GM23338 (cell line): ENCODE results near the gene SHISA9.

ENCODE experiments used
- CREB1 ChIP-seq: fragments of 250-450 bp; sonication (Bioruptor Pico); IDR thresholded peaks from 2 replicates; pipeline ENCODE4 v1.5.0; 2020; ENCODE audit warnings: low read depth, mild to moderate bottlenecking, moderate library complexity
- EZH2 ChIP-seq: fragments of 200-600 bp; sonication (generic); IDR thresholded peaks from one replicate; pipeline ENCODE4 v1.8.0; 2017; ENCODE audit warnings: antibody characterized with exemption, mild to moderate bottlenecking, low read depth; ENCODE audit not compliant: unreplicated experiment
- EZH2phosphoT487 ChIP-seq: fragments of 200-600 bp; sonication (generic); IDR thresholded peaks from one replicate; pipeline ENCODE4 v1.8.1; 2018; ENCODE audit warnings: antibody characterized with exemption; ENCODE audit not compliant: unreplicated experiment
- JUNB ChIP-seq: IDR thresholded peaks from one replicate; pipeline ENCODE4 v1.6.1; 2016; ENCODE audit warnings: antibody characterized with exemption; ENCODE audit not compliant: unreplicated experiment
- POLR2AphosphoS5 ChIP-seq: IDR thresholded peaks from 2 replicates; pipeline ENCODE4 v1.6.1; 2016; ENCODE audit warnings: antibody characterized with exemption, low read depth
- STAT1 ChIP-seq: IDR thresholded peaks from one replicate; pipeline ENCODE4 v1.6.1; 2016; ENCODE audit warnings: antibody characterized with exemption; ENCODE audit not compliant: unreplicated experiment
- ZNF114 ChIP-seq: fragments of 250-450 bp; sonication (Bioruptor Pico); IDR thresholded peaks from 2 replicates; pipeline ENCODE4 v1.5.0; 2020; ENCODE audit warnings: mild to moderate bottlenecking, moderate library complexity
- TF ChIP-seq, protein P1 (sequence below), 2 experiments: fragments of 200-600 bp in 1 of 2; sonication (generic) in 1 of 2; conservative IDR thresholded peaks; 2 replicates each; pipeline versions ENCODE4 v1.5.1 to v1.6.1; 2016 to 2017; ENCODE audit warnings: antibody characterized with exemption in 2 of 2, low read depth in 2 of 2, mild to moderate bottlenecking in 2 of 2, moderate library complexity in 1 of 2
- TF ChIP-seq, protein P2 (sequence below): IDR thresholded peaks from one replicate; pipeline ENCODE4 v1.6.1; 2018; ENCODE audit warnings: antibody characterized with exemption; ENCODE audit not compliant: unreplicated experiment
- TF ChIP-seq, protein P3 (sequence below): IDR thresholded peaks from 2 replicates; pipeline ENCODE4 v1.6.1; 2016; ENCODE audit warnings: antibody characterized with exemption

DNA sequence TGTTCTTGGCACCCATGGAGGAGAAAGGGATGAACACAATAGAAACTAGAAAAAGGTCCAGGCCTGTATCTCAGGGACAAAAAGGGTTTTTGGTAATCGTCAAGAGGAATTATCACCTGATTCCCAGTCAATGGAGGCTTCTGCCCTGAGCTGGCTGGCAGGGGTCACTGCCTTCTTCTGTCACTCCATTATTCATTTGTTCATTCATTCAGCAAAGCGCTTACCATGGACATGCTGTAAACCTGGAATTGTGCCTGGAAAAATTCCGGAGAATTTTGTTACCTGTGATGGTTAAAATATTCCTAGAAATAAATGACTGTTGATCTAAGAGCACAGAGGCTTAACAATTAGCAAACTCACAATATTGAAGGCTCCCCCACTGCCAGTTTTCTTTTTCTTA, 212.3 kb downstream of the SHISA9 start:
- TF ChIP-seq, protein P1, sequence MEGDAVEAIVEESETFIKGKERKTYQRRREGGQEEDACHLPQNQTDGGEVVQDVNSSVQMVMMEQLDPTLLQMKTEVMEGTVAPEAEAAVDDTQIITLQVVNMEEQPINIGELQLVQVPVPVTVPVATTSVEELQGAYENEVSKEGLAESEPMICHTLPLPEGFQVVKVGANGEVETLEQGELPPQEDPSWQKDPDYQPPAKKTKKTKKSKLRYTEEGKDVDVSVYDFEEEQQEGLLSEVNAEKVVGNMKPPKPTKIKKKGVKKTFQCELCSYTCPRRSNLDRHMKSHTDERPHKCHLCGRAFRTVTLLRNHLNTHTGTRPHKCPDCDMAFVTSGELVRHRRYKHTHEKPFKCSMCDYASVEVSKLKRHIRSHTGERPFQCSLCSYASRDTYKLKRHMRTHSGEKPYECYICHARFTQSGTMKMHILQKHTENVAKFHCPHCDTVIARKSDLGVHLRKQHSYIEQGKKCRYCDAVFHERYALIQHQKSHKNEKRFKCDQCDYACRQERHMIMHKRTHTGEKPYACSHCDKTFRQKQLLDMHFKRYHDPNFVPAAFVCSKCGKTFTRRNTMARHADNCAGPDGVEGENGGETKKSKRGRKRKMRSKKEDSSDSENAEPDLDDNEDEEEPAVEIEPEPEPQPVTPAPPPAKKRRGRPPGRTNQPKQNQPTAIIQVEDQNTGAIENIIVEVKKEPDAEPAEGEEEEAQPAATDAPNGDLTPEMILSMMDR (conservative IDR thresholded peaks at IDR 0.05; ENCODE audit: low read depth in 2 of 2) = no peak
- TF ChIP-seq EZH2 = no peak
- no peak for TF ChIP-seq POLR2AphosphoS5
- TF ChIP-seq, protein P2, sequence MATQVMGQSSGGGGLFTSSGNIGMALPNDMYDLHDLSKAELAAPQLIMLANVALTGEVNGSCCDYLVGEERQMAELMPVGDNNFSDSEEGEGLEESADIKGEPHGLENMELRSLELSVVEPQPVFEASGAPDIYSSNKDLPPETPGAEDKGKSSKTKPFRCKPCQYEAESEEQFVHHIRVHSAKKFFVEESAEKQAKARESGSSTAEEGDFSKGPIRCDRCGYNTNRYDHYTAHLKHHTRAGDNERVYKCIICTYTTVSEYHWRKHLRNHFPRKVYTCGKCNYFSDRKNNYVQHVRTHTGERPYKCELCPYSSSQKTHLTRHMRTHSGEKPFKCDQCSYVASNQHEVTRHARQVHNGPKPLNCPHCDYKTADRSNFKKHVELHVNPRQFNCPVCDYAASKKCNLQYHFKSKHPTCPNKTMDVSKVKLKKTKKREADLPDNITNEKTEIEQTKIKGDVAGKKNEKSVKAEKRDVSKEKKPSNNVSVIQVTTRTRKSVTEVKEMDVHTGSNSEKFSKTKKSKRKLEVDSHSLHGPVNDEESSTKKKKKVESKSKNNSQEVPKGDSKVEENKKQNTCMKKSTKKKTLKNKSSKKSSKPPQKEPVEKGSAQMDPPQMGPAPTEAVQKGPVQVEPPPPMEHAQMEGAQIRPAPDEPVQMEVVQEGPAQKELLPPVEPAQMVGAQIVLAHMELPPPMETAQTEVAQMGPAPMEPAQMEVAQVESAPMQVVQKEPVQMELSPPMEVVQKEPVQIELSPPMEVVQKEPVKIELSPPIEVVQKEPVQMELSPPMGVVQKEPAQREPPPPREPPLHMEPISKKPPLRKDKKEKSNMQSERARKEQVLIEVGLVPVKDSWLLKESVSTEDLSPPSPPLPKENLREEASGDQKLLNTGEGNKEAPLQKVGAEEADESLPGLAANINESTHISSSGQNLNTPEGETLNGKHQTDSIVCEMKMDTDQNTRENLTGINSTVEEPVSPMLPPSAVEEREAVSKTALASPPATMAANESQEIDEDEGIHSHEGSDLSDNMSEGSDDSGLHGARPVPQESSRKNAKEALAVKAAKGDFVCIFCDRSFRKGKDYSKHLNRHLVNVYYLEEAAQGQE = no peak
- no peak for TF ChIP-seq CREB1 (CRISPR knock-in tag)
- TF ChIP-seq ZNF114 (CRISPR knock-in tag) = no peak
- TF ChIP-seq, protein P3, sequence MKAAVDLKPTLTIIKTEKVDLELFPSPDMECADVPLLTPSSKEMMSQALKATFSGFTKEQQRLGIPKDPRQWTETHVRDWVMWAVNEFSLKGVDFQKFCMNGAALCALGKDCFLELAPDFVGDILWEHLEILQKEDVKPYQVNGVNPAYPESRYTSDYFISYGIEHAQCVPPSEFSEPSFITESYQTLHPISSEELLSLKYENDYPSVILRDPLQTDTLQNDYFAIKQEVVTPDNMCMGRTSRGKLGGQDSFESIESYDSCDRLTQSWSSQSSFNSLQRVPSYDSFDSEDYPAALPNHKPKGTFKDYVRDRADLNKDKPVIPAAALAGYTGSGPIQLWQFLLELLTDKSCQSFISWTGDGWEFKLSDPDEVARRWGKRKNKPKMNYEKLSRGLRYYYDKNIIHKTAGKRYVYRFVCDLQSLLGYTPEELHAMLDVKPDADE = no peak
- no peak for TF ChIP-seq EZH2phosphoT487
- no peak for TF ChIP-seq JUNB
- no peak for TF ChIP-seq STAT1
